B cell (primary cell): ENCODE data around the gene GEMIN4. TPM values are rescaled to one million over a fixed set of nuclear protein-coding genes. Genes with fewer than 3 reads are reported as not detected.

Experiments
- ATAC-seq: fragments of 200-7000 bp; cut with Tn5 transposase; one replicate; pipeline ENCODE4 v1.10.0; 2021; ENCODE audit warnings: low read depth, mild to moderate bottlenecking, moderate number of reproducible peaks, moderate library complexity
- CTCF ChIA-PET: fragments of 350-600 bp; sonication (Branson Sonifier 250); formaldehyde crosslinking; loops from one replicate; lab custom pipeline; 2021; ENCODE audit warnings: antibody characterized with exemption, inconsistent platforms; lab: Charles Lee
- POLR2A ChIA-PET: fragments of 350-600 bp; sonication (Branson Sonifier 250); formaldehyde crosslinking; loops from one replicate; lab custom pipeline; 2021; ENCODE audit warnings: antibody characterized with exemption; lab: Charles Lee
- DNase-seq: peaks from one replicate; pipeline ENCODE4 v3.0.0; 2013
- H2AFZ ChIP-seq: 2 replicates; pipeline ENCODE4 v1.6.1; 2012; ENCODE audit warnings: mild to moderate bottlenecking, low read depth, low read length; ENCODE audit not compliant: insufficient read depth, poor library complexity, severe bottlenecking
- H3K27ac ChIP-seq, 2 donors: 1 replicate in 1 of 2; 2 replicates in 1 of 2; pipeline ENCODE4 v1.5.1; 2012 to 2013; ENCODE audit warnings: low read length in 2 of 2, mild to moderate bottlenecking in 2 of 2, moderate library complexity in 1 of 2
- H3K27me3 ChIP-seq, 4 experiments: fragments of 200-600 bp in 1 of 4; sonication (generic) in 1 of 4; replicated peaks in 1 of 4; 1 replicate in 2 of 4; 2 replicates in 2 of 4; pipeline versions ENCODE4 v1.6.1 to v1.7.0; 2013 to 2016; ENCODE audit warnings: low read length in 3 of 4, mild to moderate bottlenecking in 2 of 4, mixed read lengths in 1 of 4, moderate library complexity in 1 of 4; ENCODE audit not compliant: insufficient read depth in 4 of 4, control insufficient read depth in 3 of 4; ENCODE audit errors: control extremely low read depth in 1 of 4
- H3K36me3 ChIP-seq, 2 experiments: replicated peaks in 1 of 2; 1 replicate in 1 of 2; 2 replicates in 1 of 2; pipeline versions ENCODE4 v1.6.1 to v1.7.1; 2013; ENCODE audit warnings: low read length in 1 of 2; ENCODE audit not compliant: insufficient read depth in 2 of 2, control insufficient read depth in 1 of 2; ENCODE audit errors: control extremely low read depth in 1 of 2, extremely low read depth in 1 of 2
- H3K4me1 ChIP-seq, 2 donors: fragments of 200-600 bp in 1 of 2; sonication (generic) in 1 of 2; 1 replicate in 1 of 2; 2 replicates in 1 of 2; pipeline versions ENCODE4 v1.5.1 to v1.6.1; 2013 to 2017; ENCODE audit warnings: low read length in 2 of 2; ENCODE audit not compliant: control insufficient read depth in 2 of 2, insufficient read depth in 2 of 2
- H3K4me2 ChIP-seq: replicated peaks from 2 replicates; pipeline ENCODE3; 2012; ENCODE audit warnings: mild to moderate bottlenecking, low read depth, low read length; ENCODE audit not compliant: poor library complexity, severe bottlenecking
- H3K4me3 ChIP-seq, 5 experiments: fragments of 200-600 bp in 1 of 5; sonication (generic) in 1 of 5; 1 replicate in 3 of 5; 2 replicates in 2 of 5; pipeline versions ENCODE4 v1.5.1 to v1.7.0; 2011 to 2016; ENCODE audit warnings: low read length in 4 of 5, mild to moderate bottlenecking in 4 of 5, low read depth in 2 of 5, control low read depth in 1 of 5, moderate library complexity in 1 of 5; ENCODE audit not compliant: insufficient read depth in 1 of 5; ENCODE audit errors: control extremely low read depth in 1 of 5, extremely low read depth in 1 of 5
- H3K79me2 ChIP-seq: fragments of 200-600 bp; sonication (generic); one replicate; pipeline ENCODE4 v1.6.0; 2016; ENCODE audit warnings: low read length; ENCODE audit not compliant: control insufficient read depth, insufficient read depth
- H3K9ac ChIP-seq: fragments of 200-600 bp; sonication (generic); 2 replicates; pipeline ENCODE4 v1.6.1; 2017; ENCODE audit warnings: mild to moderate bottlenecking, low read length, moderate library complexity
- H3K9me3 ChIP-seq, 3 donors: one replicate each; pipeline versions ENCODE4 v1.6.1 to v1.7.1; 2013; ENCODE audit warnings: low read length in 2 of 3; ENCODE audit not compliant: control insufficient read depth in 2 of 3, insufficient read depth in 1 of 3; ENCODE audit errors: control extremely low read depth in 1 of 3
- H4K20me1 ChIP-seq: 2 replicates; pipeline ENCODE4 v1.6.0; 2012; ENCODE audit warnings: mild to moderate bottlenecking, low read length; ENCODE audit not compliant: insufficient read depth, control insufficient read depth, poor library complexity, severe bottlenecking
- H3K27ac Mint-ChIP-seq: one replicate; pipeline ENCODE4 v1.8.0; 2021; ENCODE audit warnings: mixed read lengths
- H3K27me3 Mint-ChIP-seq: one replicate; pipeline ENCODE4 v1.8.0; 2021; ENCODE audit warnings: mixed read lengths
- H3K4me1 Mint-ChIP-seq: one replicate; pipeline ENCODE4 v1.8.0; 2021; ENCODE audit warnings: mixed read lengths
- H3K4me3 Mint-ChIP-seq: one replicate; pipeline ENCODE4 v1.8.0; 2021; ENCODE audit warnings: mixed read lengths
- H3K9me3 Mint-ChIP-seq: one replicate; pipeline ENCODE4 v1.8.0; 2022; ENCODE audit warnings: mixed read lengths; ENCODE audit not compliant: insufficient read depth
- EZH2 ChIP-seq: IDR thresholded peaks from 2 replicates; pipeline ENCODE4 v1.6.1; 2012; ENCODE audit warnings: borderline replicate concordance, low read depth, mild to moderate bottlenecking, moderate library complexity, low read length; ENCODE audit not compliant: insufficient read depth, poor library complexity, severe bottlenecking
- WGBS: methylation state at CpG from one replicate; pipeline ENCODE4 v1.1.5; 2013; ENCODE audit warnings: missing lambda C conversion rate; ENCODE audit not compliant: insufficient coverage; 5-methylcytosine and 5-hydroxymethylcytosine counted together
- intact Hi-C: fragments of 100-400 bp; cut with micrococcal nuclease; formaldehyde crosslinking; loops from one replicate; pipeline ENCODE4 v1.10.0; 2022
- polyA plus RNA-seq: library from polyadenylated mRNA; depleted of rRNA; stranded (reverse); fragments of >200 nt; gene quantifications from 2 replicates; pipeline ENCODE4 v1.2.3, GENCODE V29; 2012
- total RNA-seq, 2 donors: library from RNA; stranded (reverse); fragments of 120-200 nt in 1 of 2; gene quantifications; 1 replicate in 1 of 2; 2 replicates in 1 of 2; pipeline versions ENCODE4 v1.2.3 to v1.2.4, GENCODE V29; 2013 to 2022
- TF ChIP-seq, protein P1 (sequence below): fragments of 200-600 bp; IDR thresholded peaks from one replicate; pipeline ENCODE4 v1.8.0; 2022; ENCODE audit warnings: antibody characterized with exemption, mild to moderate bottlenecking

Gene GEMIN4
- total and polyA plus RNA-seq, 2 donors (not counting 1 experiment from before 2014, with no cell fraction given), result 25.6 to 26.1 TPM

DNA sequence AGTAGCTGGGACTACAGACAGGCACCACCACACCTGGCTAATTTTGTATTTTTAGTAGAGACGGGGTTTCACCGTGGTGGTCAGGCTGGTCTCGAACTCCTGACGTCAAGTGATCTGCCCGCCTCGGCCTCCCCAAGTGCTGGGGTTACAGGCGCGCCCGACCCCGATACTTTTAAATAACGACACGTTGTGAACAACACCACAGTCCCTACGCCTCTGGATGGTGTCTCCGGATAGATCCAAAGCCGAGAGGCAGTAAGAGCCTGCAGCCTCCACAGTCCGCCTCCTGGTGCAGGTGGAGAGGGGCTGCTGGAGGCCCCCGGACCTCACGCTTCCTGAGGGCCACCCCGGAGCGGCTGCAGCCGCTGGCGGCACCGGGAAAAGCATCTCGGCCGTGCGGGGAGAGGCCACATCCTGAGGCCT, 20.4 kb downstream of the GEMIN4 start:
- H3K9ac ChIP-seq, result peak overlapping the region; percentile 62
- intact Hi-C loops, result loop anchor here (2.0 kb wide), 2 partner anchors 17 to 21 kb away; partner anchors contain the start of genes GEMIN4 and VPS53
- H3K9me3 ChIP-seq, result peaks cover 0 to 3% (median 0%) of the 10 kb centered on the region in 3 donors
- CTCF ChIA-PET, result no interaction called here
- H2AFZ ChIP-seq, result peak overlapping the region; percentile 69
- Mint-ChIP-seq H3K27me3 (no peaks in the 10 kb centered on the region), H3K27ac (peak overlapping the region; percentile 53), H3K4me1 (peaks cover 10% of the 10 kb centered on the region), H3K4me3 (peak overlapping the region; percentile 65), H3K9me3 (no peaks in the 10 kb centered on the region)
- no peak overlapping the region for H3K27ac ChIP-seq
- H3K4me1 ChIP-seq, result peaks cover 9 to 10% of the 10 kb centered on the region in 2 donors
- ATAC-seq (no peak), DNase-seq (peak; percentile 51)
- H3K4me3 ChIP-seq, result peak overlapping the region in 4 of 5 experiments; percentile 47 to 57 (median 56)
- H3K4me2 ChIP-seq, result peak overlapping the region; percentile 84
- H4K20me1 ChIP-seq, result no peaks in the 10 kb centered on the region
- peaks cover 0 to 27% (median 12%) of the 10 kb centered on the region in 4 experiments for H3K27me3 ChIP-seq
- H3K79me2 ChIP-seq, result no peaks in the 10 kb centered on the region
- 18% methylated on average over 26 of the region's 26 CpGs for WGBS
- no peaks in the 10 kb centered on the region for H3K36me3 ChIP-seq
- POLR2A ChIA-PET, result no interaction called here
- TF ChIP-seq, protein P1, sequence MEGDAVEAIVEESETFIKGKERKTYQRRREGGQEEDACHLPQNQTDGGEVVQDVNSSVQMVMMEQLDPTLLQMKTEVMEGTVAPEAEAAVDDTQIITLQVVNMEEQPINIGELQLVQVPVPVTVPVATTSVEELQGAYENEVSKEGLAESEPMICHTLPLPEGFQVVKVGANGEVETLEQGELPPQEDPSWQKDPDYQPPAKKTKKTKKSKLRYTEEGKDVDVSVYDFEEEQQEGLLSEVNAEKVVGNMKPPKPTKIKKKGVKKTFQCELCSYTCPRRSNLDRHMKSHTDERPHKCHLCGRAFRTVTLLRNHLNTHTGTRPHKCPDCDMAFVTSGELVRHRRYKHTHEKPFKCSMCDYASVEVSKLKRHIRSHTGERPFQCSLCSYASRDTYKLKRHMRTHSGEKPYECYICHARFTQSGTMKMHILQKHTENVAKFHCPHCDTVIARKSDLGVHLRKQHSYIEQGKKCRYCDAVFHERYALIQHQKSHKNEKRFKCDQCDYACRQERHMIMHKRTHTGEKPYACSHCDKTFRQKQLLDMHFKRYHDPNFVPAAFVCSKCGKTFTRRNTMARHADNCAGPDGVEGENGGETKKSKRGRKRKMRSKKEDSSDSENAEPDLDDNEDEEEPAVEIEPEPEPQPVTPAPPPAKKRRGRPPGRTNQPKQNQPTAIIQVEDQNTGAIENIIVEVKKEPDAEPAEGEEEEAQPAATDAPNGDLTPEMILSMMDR, result no peak
- no peak for TF ChIP-seq EZH2

DNA sequence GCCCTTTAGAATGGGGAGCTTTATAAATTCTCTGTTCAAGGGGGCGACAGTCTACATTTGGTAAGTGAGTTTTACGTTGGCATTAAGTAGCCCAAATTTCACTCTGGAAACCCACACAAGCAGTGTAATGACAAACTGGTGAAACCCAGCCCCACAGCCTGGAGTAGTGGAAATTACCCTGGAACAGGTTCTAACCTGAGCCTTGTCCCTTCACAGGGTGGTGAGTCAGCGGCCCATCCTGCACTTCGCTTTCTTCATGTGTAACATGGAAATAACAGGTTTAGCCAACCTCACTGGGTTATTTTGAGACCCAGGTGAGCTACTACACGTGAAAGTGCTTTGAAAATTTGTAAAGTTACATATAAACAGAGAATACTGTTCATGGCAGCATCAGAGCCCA, 23.2 kb downstream of the GEMIN4 start:
- CTCF ChIA-PET, result no interaction called here
- no peak overlapping the region for H2AFZ ChIP-seq
- no peaks in the 10 kb centered on the region for H4K20me1 ChIP-seq
- Mint-ChIP-seq H3K4me1 (peaks cover 10% of the 10 kb centered on the region), H3K27me3 (no peaks in the 10 kb centered on the region), H3K9me3 (no peaks in the 10 kb centered on the region), H3K4me3 (no peak overlapping the region), H3K27ac (no peak overlapping the region)
- intact Hi-C loops, result no loop called here
- H3K79me2 ChIP-seq, result no peaks in the 10 kb centered on the region
- TF ChIP-seq EZH2, result no peak
- TF ChIP-seq, protein P1, result no peak
- H3K27ac ChIP-seq, result no peak overlapping the region
- ATAC-seq, result no peak
- WGBS, result 93% methylated on average over 3 of the region's 5 CpGs
- no peaks in the 10 kb centered on the region for H3K36me3 ChIP-seq
- no peak overlapping the region for H3K4me3 ChIP-seq
- peaks cover 0 to 30% (median 12%) of the 10 kb centered on the region in 4 experiments for H3K27me3 ChIP-seq
- peaks cover 0 to 6% (median 0%) of the 10 kb centered on the region in 3 donors for H3K9me3 ChIP-seq
- H3K9ac ChIP-seq, result no peak overlapping the region
- POLR2A ChIA-PET, result no interaction called here
- peaks cover 9 to 10% of the 10 kb centered on the region in 2 donors for H3K4me1 ChIP-seq
- H3K4me2 ChIP-seq, result no peak overlapping the region
- no peak for DNase-seq
